ENCODE data around the gene ORAI1.
A peak's percentile ranks its signal among the peaks of the same experiment; 100 is the strongest.

- TF ChIP-seq CTCF (IDR thresholded peaks at IDR 0.05) (no peak), POLR2A (IDR thresholded peaks at IDR 0.05) (peak in 1 of 2 donors; percentile 20)
These were observed 45.2 kb upstream of the ORAI1 start, which contains the start of gene KDM2B for GRCh38 chr12:121580959-121581685.
